Measurements from ENCODE around the gene CTTN.

The CTTN gene

GRCh38 chr11:70364745-70365543, 33.4 kb upstream of the CTTN start:
- no peak overlapping the region for H3K4me3 ChIP-seq (ENCODE audit: low read depth, low read length)
- no peak for TF ChIP-seq CTCF (IDR thresholded peaks at IDR 0.05; ENCODE audit: insufficient read depth, low read depth, low read length, missing control alignments)
- no peak for DNase-seq (ENCODE audit: low read depth)

GRCh38 chr11:70365544-70365927, 32.8 kb upstream of the CTTN start:
- no peak for TF ChIP-seq CTCF (IDR thresholded peaks at IDR 0.05; ENCODE audit: insufficient read depth, low read depth, low read length, missing control alignments)
- no peak for DNase-seq (ENCODE audit: low read depth)

GRCh38 chr11:70367071-70367470, 31.3 kb upstream of the CTTN start:
- DNase-seq (ENCODE audit: low read depth) = no peak

More at GRCh38 chr11:70365544-70365927, 32.8 kb upstream of the CTTN start:
- no peak overlapping the region for H3K4me3 ChIP-seq (ENCODE audit: low read depth, low read length)

GRCh38 chr11:70368961-70369360, 29.4 kb upstream of the CTTN start:
- no peak overlapping the region for H3K4me3 ChIP-seq (ENCODE audit: low read depth, low read length)
- no peak for TF ChIP-seq CTCF (IDR thresholded peaks at IDR 0.05; ENCODE audit: insufficient read depth, low read depth, low read length, missing control alignments)
- DNase-seq (ENCODE audit: low read depth) = no peak

More at GRCh38 chr11:70367071-70367470, 31.3 kb upstream of the CTTN start:
- TF ChIP-seq CTCF (IDR thresholded peaks at IDR 0.05; ENCODE audit: insufficient read depth, low read depth, low read length, missing control alignments) = no peak
- H3K4me3 ChIP-seq (ENCODE audit: low read depth, low read length) = no peak overlapping the region

- no peak for TF ChIP-seq CTCF (IDR thresholded peaks at IDR 0.05; ENCODE audit: insufficient read depth, low read depth, low read length, missing control alignments)
- DNase-seq (ENCODE audit: low read depth) = no peak
Observed at GRCh38 chr11:70371241-70371640, 27.1 kb upstream of the CTTN start.

GRCh38 chr11:70372076-70372475, 26.3 kb upstream of the CTTN start:
- no peak for DNase-seq (ENCODE audit: low read depth)
- TF ChIP-seq CTCF (IDR thresholded peaks at IDR 0.05; ENCODE audit: insufficient read depth, low read depth, low read length, missing control alignments) = no peak
- H3K4me3 ChIP-seq (ENCODE audit: low read depth, low read length) = no peak overlapping the region

More at GRCh38 chr11:70371241-70371640, 27.1 kb upstream of the CTTN start:
- H3K4me3 ChIP-seq (ENCODE audit: low read depth, low read length) = no peak overlapping the region

GRCh38 chr11:70376621-70377020, 21.7 kb upstream of the CTTN start:
- H3K4me3 ChIP-seq (ENCODE audit: low read depth, low read length) = no peak overlapping the region
- TF ChIP-seq CTCF (IDR thresholded peaks at IDR 0.05; ENCODE audit: insufficient read depth, low read depth, low read length, missing control alignments) = no peak

More at GRCh38 chr11:70376621-70377020, 21.7 kb upstream of the CTTN start:
- DNase-seq (ENCODE audit: low read depth) = no peak

Data from GM12865 (cell line).